Measurements from ENCODE around the gene CD96. TPM values are rescaled to one million over a fixed set of nuclear protein-coding genes. Genes with fewer than 3 reads are reported as not detected.

CD96 gene
- total and polyA plus RNA-seq, 2 experiments from 2014 or later, result 0.91 TPM; not detected in 1

GRCh38 chr3:111581403-111582119 is 39.6 kb downstream of the CD96 start:
- no peaks in the 10 kb centered on the region for H3K4me1 ChIP-seq (ENCODE audit: insufficient read depth)
- no peaks in the 10 kb centered on the region for H3F3A ChIP-seq (replicated peaks; ENCODE audit: low read depth)
- no peak for DNase-seq (ENCODE audit: low spot score)
- Mint-ChIP-seq H3K36me3 (ENCODE audit: low read depth) (peaks cover 9% of the 10 kb centered on the region; the same call in 2 of the 3 replicates), H3K9me3 (peaks cover 21% of the 10 kb centered on the region), H3K4me1 (no peaks in the 10 kb centered on the region; the same call in 1 of the 3 replicates), H3K27me3 (ENCODE audit: insufficient read depth, low read depth, poor library complexity) (no peaks in the 10 kb centered on the region), H3K27ac (no peak overlapping the region), H3K4me3 (no peak overlapping the region)
- no peaks in the 10 kb centered on the region for H3K27me3 ChIP-seq (ENCODE audit: insufficient read depth)
- H2AFZ ChIP-seq, result no peak overlapping the region
- H3K27ac ChIP-seq (ENCODE audit: low read depth), result no peak overlapping the region
- H3K9me2 ChIP-seq (ENCODE audit: insufficient read depth), result peaks cover 7% of the 10 kb centered on the region; the same call in 1 of the 2 replicates
- H3K4me3 ChIP-seq, result no peak overlapping the region
- TF ChIP-seq JUNB (IDR thresholded peaks at IDR 0.05; ENCODE audit: unreplicated experiment), result no peak
- TF ChIP-seq, protein P1, sequence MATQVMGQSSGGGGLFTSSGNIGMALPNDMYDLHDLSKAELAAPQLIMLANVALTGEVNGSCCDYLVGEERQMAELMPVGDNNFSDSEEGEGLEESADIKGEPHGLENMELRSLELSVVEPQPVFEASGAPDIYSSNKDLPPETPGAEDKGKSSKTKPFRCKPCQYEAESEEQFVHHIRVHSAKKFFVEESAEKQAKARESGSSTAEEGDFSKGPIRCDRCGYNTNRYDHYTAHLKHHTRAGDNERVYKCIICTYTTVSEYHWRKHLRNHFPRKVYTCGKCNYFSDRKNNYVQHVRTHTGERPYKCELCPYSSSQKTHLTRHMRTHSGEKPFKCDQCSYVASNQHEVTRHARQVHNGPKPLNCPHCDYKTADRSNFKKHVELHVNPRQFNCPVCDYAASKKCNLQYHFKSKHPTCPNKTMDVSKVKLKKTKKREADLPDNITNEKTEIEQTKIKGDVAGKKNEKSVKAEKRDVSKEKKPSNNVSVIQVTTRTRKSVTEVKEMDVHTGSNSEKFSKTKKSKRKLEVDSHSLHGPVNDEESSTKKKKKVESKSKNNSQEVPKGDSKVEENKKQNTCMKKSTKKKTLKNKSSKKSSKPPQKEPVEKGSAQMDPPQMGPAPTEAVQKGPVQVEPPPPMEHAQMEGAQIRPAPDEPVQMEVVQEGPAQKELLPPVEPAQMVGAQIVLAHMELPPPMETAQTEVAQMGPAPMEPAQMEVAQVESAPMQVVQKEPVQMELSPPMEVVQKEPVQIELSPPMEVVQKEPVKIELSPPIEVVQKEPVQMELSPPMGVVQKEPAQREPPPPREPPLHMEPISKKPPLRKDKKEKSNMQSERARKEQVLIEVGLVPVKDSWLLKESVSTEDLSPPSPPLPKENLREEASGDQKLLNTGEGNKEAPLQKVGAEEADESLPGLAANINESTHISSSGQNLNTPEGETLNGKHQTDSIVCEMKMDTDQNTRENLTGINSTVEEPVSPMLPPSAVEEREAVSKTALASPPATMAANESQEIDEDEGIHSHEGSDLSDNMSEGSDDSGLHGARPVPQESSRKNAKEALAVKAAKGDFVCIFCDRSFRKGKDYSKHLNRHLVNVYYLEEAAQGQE (IDR thresholded peaks at IDR 0.05; ENCODE audit: unreplicated experiment), result no peak
- no peak for TF ChIP-seq POLR2AphosphoS5 (IDR thresholded peaks at IDR 0.05; ENCODE audit: low read depth)
- no peak for TF ChIP-seq EZH2 (IDR thresholded peaks at IDR 0.05; ENCODE audit: low read depth, unreplicated experiment)
- no peak for TF ChIP-seq ZNF331 (CRISPR knock-in tag; IDR thresholded peaks at IDR 0.05; ENCODE audit: low read depth)
- TF ChIP-seq, protein P2, sequence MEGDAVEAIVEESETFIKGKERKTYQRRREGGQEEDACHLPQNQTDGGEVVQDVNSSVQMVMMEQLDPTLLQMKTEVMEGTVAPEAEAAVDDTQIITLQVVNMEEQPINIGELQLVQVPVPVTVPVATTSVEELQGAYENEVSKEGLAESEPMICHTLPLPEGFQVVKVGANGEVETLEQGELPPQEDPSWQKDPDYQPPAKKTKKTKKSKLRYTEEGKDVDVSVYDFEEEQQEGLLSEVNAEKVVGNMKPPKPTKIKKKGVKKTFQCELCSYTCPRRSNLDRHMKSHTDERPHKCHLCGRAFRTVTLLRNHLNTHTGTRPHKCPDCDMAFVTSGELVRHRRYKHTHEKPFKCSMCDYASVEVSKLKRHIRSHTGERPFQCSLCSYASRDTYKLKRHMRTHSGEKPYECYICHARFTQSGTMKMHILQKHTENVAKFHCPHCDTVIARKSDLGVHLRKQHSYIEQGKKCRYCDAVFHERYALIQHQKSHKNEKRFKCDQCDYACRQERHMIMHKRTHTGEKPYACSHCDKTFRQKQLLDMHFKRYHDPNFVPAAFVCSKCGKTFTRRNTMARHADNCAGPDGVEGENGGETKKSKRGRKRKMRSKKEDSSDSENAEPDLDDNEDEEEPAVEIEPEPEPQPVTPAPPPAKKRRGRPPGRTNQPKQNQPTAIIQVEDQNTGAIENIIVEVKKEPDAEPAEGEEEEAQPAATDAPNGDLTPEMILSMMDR (conservative IDR thresholded peaks at IDR 0.05; ENCODE audit: low read depth in 2 of 2), result no peak
- no peak for TF ChIP-seq ETS1 (IDR thresholded peaks at IDR 0.05)
- TF ChIP-seq ZNF114 (CRISPR knock-in tag; IDR thresholded peaks at IDR 0.05), result no peak
- TF ChIP-seq STAT1 (IDR thresholded peaks at IDR 0.05; ENCODE audit: unreplicated experiment), result no peak
- no peak for TF ChIP-seq CREB1 (CRISPR knock-in tag; IDR thresholded peaks at IDR 0.05; ENCODE audit: low read depth)
- no peak for TF ChIP-seq ZNF462 (CRISPR knock-in tag; IDR thresholded peaks at IDR 0.05)
- no peak for TF ChIP-seq NANOG (IDR thresholded peaks at IDR 0.05; ENCODE audit: borderline replicate concordance)
- no peak for TF ChIP-seq EZH2phosphoT487 (IDR thresholded peaks at IDR 0.05; ENCODE audit: unreplicated experiment)
- H3K4me2 ChIP-seq, result no peak overlapping the region
- no peaks in the 10 kb centered on the region for H3K36me3 ChIP-seq (ENCODE audit: insufficient read depth)
- H4K20me1 ChIP-seq (replicated peaks; ENCODE audit: insufficient read depth), result no peaks in the 10 kb centered on the region
- no peak for ATAC-seq
- no peaks in the 10 kb centered on the region for H3K79me2 ChIP-seq (replicated peaks; ENCODE audit: insufficient read depth)

Data from GM23338 (cell line).